Activated naive CD4-positive, alpha-beta T cell treated with anti-CD3 and anti-CD28 coated beads, Interleukin-2, amount 50 U/mL, for 72 hours (primary cell): ENCODE data around the gene ABLIM2. TPM values are rescaled to one million over a fixed set of nuclear protein-coding genes. Genes with fewer than 3 reads are reported as not detected.

Experiments
- ATAC-seq, 2 donors: fragments of 150-1000 bp; cut with Tn5 transposase; 2 replicates each; pipeline ENCODE4 v1.10.0; 2021; ENCODE audit warnings: mild to moderate bottlenecking in 2 of 2, moderate library complexity in 2 of 2
- DNase-seq, 2 donors: peaks; one replicate each; pipeline ENCODE4 v3.0.0; 2021 to 2022; ENCODE audit warnings: low spot score in 2 of 2
- H3K27ac Mint-ChIP-seq, 2 donors: one replicate each; pipeline ENCODE4 v1.8.0; 2022; ENCODE audit warnings: mild to moderate bottlenecking in 2 of 2, mixed read lengths in 2 of 2
- H3K36me3 Mint-ChIP-seq, 2 donors: one replicate each; pipeline ENCODE4 v1.8.0; 2022; ENCODE audit warnings: mixed read lengths in 2 of 2
- H3K9me3 Mint-ChIP-seq, 2 donors: one replicate each; pipeline ENCODE4 v1.8.0; 2022; ENCODE audit warnings: mixed read lengths in 2 of 2
- total RNA-seq, 2 donors: library from RNA; stranded (reverse); gene quantifications; one replicate each; pipeline ENCODE4 v1.2.3, GENCODE V29; 2022

Gene ABLIM2
- total RNA-seq, 2 donors from 2014 or later, result 0.27 to 0.41 TPM

DNA sequence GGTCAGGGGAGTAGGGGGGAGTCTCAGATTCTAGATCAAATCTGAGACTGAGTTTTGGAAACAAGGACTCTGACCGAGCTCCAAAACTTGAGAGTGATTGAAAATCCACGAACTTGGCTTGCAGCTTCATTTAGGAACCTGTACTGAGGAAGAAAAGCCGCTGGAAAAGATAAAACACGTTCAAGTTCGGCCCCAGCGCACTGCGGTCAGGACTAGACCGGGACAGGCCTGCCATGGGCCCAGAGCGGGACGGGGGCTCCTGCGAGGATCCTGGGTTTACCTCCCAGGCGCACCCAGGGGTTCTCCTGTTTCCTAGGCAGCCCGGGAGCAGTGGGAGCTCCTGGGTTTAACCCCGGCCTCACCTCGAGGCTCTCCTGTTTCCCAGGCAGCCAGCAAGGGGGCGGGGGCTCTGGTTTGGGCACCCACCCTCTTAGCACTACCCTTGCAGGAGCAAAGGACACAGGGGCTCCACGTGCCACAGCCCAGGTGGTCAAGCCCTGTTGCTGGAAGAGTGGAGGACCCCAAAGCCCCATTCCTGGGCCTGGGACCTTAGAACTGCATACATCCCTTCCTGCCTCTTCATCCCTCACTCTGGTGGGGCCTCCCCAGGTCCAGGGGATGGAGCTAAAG, 74.5 kb downstream of the ABLIM2 start:
- H3K27ac Mint-ChIP-seq, result no peak overlapping the region
- H3K36me3 Mint-ChIP-seq, result no peaks in the 10 kb centered on the region
- H3K9me3 Mint-ChIP-seq, result no peaks in the 10 kb centered on the region
- no peak for DNase-seq
- ATAC-seq, result no peak

DNA sequence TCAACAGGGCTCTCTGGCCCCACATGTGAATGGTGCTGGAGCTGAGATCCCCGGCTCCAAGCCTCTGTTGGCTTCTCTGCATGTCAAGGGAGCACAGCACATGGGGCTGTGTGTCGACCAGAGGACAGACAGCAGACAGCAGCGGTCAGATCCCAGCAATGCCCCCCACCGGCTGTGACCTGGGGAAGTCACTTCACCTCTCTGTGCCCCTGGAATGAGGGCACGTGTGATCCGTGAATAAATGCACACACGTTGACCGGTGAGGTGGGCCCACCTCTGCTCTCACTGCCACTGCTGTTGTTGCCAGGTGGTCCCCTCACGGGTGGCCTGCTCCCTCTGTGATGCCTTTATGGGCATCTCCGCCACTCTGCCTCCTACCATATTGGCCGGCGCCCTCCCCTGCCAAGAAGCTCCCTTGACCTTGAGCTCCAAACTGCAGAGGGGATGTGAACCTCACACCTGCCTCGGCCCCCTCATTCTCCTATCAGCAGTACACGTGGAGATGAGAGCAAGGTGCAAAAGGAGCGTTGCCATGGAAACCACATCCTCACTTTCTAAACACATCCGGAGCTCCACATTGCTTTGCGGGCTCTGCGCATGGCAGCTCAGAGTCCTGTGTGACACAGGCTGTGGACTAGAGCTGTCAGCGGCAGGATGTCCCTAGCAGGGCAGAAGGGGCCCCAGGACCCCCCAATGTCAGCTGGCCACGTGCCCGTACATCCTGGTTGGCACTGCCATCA, 75.4 kb downstream of the ABLIM2 start:
- H3K36me3 Mint-ChIP-seq, result no peaks in the 10 kb centered on the region
- DNase-seq (no peak), ATAC-seq (no peak)
- no peaks in the 10 kb centered on the region for H3K9me3 Mint-ChIP-seq
- H3K27ac Mint-ChIP-seq, result peak overlapping the region in 1 of 2 donors; percentile 19

DNA sequence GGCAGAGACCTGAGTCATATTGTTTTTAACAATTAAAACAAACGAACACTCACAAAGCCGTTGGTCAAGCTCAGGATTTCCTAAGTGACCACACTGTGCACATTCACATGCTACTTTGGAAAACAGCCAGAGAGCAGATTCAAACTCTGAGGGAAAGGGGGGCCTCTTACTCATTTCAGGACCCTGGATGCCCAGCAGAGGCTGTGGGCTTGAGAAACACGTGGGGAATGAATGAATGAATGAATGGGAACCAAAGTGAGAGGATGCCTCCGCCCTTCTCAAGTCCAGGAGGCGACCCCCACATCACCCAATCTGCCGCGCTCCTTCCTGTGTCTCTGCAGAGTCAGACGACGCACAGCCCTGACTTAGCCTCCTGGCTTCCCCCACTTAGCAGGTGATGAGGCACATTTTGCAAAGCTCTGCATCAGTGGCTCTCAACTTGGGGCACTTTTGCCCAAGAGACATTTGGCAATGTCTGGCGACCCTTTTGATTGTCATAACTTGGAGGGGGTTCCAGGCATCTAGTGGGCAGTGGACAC, 76.0 kb downstream of the ABLIM2 start:
- H3K27ac Mint-ChIP-seq, result no peak overlapping the region
- no peaks in the 10 kb centered on the region for H3K36me3 Mint-ChIP-seq
- ATAC-seq, result no peak
- no peaks in the 10 kb centered on the region for H3K9me3 Mint-ChIP-seq
- no peak for DNase-seq

DNA sequence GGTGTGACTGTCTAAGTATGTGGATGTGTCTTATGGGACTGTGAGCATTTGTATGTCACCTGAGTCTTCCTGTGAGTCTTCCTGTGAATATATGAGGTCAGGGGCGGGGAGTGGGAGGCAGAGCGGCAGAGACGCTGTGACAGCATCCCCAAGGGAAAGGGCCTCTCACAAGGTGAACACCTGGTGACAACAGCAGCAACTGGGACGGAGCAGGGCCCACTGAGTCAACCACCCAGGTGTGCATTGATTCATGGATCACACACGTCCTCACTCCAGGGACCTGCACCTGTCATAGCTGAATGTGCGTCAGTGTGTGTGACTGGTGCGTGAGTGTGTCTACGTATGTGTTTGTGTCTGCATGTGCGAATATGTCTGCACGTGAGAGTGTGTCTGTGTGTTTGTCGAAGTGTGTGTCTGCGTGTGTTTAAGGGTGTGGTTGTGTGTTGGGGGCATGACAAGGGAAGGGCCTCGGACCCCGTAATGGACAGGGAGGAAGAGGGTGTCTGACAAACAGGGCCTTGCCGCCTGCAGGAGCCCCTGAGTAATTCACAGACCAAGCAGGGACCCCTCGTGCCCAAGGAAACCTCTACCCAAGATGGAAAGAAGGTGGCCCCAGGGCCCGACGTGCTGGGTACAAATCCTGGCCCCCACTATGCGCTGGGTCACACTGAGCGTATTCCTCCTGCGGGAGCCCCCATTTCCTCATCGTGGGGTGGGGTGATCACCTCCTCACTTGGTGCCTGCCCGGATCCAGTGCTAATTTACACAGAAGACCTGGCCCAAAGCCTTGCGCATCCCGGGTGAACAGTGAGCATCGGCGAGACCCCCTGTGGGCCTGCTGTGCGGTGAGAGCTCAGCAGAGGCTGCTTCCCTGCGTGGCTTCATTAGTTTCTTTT, 76.7 kb downstream of the ABLIM2 start:
- Mint-ChIP-seq H3K27ac (no peak overlapping the region), H3K36me3 (no peaks in the 10 kb centered on the region), H3K9me3 (no peaks in the 10 kb centered on the region)
- no peak for DNase-seq
- no peak for ATAC-seq

DNA sequence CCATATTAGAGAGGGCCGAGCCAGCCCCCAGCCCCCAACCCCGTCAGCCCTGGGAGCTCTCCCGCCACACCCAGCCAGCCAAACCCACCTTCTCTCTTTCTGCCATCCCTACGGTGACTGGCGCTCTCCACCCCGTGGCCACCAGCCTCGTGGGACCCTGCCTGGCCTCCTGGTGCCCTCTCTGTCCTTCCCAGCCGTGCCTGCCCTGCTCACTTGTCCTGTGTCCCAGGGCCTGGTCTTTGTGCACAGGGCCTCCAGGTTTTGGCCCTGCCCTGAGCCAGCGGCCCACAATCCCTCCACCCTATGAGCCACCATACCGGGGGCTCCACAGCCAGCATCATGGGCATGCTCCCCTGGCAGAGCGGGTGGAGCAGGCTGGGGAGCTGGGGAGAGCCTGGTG, 77.4 kb downstream of the ABLIM2 start:
- H3K27ac Mint-ChIP-seq, result no peak overlapping the region
- H3K36me3 Mint-ChIP-seq, result no peaks in the 10 kb centered on the region
- H3K9me3 Mint-ChIP-seq, result no peaks in the 10 kb centered on the region
- DNase-seq (no peak), ATAC-seq (no peak)

DNA sequence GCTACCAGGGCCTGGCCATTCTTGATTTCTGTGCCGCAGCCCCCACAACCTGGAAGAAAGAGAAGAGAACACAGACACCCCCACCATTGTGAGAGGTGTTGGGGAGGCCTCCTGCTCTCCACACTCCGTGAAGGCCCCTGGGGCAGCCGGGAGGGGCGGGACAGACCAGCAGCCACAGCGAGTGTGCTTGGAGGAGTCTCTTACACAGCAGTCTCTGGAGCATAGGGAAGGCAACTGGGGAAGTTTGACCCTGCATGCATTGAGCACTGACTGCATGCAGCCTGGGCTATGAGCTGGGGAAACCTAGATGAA, 77.9 kb downstream of the ABLIM2 start:
- H3K9me3 Mint-ChIP-seq, result no peaks in the 10 kb centered on the region
- H3K27ac Mint-ChIP-seq, result no peak overlapping the region
- H3K36me3 Mint-ChIP-seq, result no peaks in the 10 kb centered on the region
- DNase-seq (no peak), ATAC-seq (no peak)

DNA sequence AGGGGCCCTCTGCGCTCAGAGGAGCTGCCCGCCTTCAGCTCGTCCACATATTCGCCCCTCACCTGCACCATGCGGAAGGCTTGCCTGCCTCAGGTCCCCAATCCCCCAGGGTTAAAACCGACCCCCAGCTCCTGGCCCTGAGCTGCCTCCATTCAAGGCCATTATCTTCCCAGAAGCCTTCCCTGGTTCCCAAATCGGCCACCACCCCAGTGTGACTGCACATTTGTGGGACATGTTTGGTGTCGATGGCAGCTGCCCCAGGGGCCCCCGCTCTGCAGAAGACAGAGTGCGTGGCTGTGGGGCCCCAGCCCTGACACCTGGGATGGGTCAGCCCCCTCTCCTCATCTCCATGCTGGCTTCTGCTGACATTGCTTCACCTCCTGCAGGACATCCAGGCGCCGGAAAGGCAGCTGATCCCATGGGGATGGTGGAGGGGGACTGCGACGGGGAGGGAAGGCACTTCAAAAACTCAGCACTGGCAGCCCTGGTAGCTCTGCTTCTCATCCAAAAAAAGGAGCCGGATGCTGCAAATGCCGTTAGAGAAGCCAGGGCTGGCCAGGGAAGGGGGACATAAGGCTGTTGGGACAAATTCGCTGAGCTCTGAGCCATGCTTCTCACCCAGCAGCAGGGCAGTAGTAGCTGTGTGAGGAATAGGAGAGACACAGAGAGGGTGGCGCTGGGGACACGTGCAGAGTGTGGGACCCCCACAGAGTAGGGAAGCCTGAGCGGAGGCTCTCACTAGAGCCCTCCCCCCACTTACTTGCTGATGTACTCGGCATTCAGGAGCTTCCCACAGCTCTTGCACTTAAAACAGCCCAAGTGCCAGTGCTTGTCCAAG, 78.5 kb downstream of the ABLIM2 start:
- DNase-seq (no peak), ATAC-seq (no peak)
- Mint-ChIP-seq H3K36me3 (no peaks in the 10 kb centered on the region), H3K9me3 (no peaks in the 10 kb centered on the region), H3K27ac (no peak overlapping the region)

DNA sequence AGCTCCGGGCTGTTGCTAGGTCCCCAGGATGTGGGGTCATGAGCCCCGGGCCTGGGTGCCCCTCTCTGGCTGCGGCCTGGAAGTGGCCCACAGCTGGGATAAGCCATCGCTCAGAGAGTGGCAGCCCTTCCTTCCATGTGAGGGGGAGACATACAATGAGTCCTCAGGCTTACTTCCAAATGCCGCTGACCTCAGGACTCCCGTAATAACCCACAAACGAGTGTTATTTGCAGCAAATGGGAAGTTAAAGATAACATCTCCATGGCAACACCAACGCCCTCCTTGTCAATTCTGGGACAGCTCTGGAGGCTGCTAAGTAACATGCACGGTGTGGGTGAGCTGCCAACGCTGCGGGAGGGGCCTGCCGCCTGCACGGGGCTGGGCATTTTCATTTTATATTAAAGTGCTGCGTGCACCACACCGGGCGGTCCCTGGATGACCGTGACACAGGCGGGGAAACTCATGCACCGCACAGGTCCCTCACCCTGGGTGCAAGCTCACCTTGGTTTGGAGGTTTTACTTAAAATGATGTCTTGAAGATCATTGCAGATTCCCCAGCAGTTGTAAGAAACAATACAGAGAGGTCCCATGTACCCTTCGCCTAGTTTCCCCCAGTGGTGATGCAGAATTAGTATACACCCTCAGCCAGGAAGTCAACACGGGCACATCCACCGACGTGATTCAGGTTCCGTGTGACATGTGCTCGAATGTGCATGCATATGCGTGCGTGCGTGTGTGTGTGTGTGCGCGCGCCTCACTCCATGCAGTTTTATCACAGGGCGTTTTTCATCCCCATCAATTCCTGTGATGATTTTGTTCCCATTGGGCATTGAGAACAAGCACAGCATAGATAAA, 79.4 kb downstream of the ABLIM2 start:
- no peak for DNase-seq
- ATAC-seq, result no peak
- H3K36me3 Mint-ChIP-seq, result no peaks in the 10 kb centered on the region
- H3K9me3 Mint-ChIP-seq, result no peaks in the 10 kb centered on the region
- no peak overlapping the region for H3K27ac Mint-ChIP-seq

DNA sequence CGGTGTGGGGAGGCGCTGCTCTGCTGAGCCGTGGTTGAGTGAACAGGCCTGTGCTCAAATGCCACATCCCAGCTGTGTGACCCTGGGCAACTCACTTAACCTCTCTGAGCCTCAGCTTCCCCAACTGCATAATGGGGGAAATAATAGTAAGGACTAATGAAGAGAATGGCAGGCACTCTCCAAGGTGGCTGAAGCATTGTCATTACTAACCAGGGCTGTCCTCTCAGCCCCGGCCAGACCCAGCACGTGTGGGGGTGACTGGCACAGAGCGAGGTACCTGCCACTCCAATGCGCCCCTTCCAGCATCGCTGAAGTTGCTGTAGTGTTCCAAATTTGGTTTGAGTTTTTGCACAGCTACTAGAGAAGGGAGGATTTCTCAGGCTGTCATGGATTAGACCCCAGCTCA, 80.0 kb downstream of the ABLIM2 start:
- Mint-ChIP-seq H3K9me3 (no peaks in the 10 kb centered on the region), H3K27ac (no peak overlapping the region), H3K36me3 (no peaks in the 10 kb centered on the region)
- DNase-seq (no peak), ATAC-seq (no peak)

DNA sequence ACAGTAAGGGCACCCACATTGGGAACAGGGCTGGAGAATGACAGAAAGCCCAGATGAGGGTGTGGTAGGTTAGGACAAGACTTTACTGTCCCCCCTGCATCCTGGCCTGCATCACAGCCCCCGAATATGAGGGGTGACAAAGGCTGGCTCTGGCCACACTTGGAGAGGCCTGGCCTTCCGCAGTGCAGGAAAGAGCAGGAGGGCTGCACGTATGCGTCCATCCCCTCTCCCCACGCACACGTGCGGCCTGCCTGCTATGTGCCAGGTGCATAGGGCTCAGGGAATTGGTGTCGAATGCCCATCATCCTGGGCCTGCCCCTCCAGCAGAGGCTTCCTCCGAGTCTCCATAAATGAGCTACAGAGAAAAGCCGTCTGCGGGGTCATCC, 80.5 kb downstream of the ABLIM2 start:
- no peak overlapping the region for H3K27ac Mint-ChIP-seq
- no peaks in the 10 kb centered on the region for H3K9me3 Mint-ChIP-seq
- no peak for ATAC-seq
- no peaks in the 10 kb centered on the region for H3K36me3 Mint-ChIP-seq
- DNase-seq, result no peak

DNA sequence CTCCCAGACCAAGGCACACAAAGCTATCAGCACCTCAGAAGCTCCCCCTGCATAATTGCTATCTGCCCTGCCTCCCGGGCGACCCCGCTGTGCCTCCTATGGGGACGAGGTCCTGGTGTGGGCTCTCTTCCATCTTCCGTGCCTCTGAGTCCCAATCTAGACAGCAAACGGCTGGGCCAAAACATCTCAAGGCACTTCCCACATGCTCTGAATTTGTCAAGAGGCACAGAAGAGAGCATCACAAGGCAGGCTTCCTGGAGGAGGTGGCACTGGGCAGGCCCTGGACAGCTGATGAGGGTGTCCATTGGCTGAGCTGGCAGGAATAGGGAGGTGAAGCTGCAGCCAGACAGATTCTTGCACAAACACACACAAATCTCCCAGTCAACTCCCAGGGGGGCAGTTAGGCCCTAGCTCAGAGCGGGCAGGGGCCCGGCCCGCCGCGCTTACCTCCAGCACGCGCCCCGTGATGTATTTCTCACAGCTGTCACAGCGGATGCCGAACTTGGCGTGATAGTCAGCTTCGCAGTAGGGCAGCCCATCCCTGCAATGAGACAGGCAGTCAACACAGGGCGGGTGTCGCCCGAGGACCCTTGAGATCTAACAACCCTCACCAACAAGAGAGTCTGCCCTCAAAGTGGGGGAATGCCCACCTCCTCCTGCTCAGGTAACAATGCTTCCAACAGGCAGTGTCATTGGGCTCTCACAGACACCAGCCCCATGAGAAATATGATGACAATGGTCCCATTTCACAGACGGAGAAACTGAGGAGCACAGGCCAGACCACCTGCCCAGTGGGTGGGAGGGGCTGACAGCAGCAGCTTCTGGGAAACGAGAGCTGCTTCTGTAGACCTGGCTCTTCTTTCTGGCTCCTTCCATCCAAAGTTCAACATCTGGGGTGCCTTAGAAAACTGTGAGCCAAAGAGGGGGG, 81.2 kb downstream of the ABLIM2 start:
- Mint-ChIP-seq H3K27ac (no peak overlapping the region), H3K36me3 (no peaks in the 10 kb centered on the region), H3K9me3 (no peaks in the 10 kb centered on the region)
- no peak for ATAC-seq
- no peak for DNase-seq

DNA sequence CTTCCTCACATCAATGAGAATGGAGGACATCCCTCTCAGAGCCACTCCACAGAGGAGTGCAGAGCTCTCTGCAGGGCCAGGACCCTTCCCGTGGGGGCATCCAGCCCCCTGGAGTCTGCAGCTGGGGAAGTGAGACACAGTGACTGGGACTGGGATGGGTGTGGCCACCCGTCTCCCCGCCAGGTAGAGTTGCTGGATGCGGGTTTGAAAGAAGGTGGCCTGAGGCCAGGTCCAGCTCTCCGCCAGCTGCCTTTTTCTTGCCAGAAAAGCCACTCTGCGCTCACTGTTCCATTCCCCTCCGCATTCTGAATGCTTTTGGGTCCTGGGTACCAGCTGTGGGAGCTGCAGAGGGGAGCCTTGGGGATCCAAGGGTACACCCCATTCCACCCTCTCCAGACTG, 82.6 kb downstream of the ABLIM2 start:
- DNase-seq (no peak), ATAC-seq (no peak)
- Mint-ChIP-seq H3K9me3 (no peaks in the 10 kb centered on the region), H3K27ac (no peak overlapping the region), H3K36me3 (no peaks in the 10 kb centered on the region)

DNA sequence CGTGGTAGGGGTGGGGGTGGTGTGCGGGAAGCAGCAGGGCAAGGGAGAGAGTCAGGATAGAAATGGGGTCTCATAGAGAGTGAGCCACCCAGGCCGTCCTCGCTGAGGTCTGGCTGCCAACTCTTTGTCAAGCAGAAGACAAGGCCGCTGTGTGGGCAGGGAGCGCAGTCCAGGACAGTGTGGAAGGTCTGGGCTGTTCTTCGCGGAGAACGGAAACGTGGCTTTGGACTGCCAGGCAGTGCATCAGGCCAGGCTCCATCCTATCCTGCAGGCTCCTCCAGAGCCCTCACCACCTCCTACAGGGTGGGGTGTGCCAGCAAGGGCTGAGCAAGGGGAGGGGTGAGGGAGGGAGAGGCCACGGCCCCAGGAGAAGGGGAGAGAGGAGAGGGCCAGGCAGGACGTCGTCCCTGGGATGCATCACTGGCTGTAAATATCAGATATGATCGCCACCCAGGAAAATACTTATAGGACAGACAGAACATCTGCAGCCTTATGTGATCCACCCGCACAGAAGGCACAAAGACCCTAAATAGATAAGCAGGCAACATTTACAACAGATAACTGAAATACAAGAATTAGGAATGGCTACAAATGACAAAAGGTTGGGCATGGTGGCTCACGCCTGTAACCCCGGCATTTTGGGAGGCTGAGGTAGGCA, 85.3 kb downstream of the ABLIM2 start:
- DNase-seq (no peak), ATAC-seq (no peak)
- H3K27ac Mint-ChIP-seq, result no peak overlapping the region
- H3K9me3 Mint-ChIP-seq, result no peaks in the 10 kb centered on the region
- no peaks in the 10 kb centered on the region for H3K36me3 Mint-ChIP-seq

DNA sequence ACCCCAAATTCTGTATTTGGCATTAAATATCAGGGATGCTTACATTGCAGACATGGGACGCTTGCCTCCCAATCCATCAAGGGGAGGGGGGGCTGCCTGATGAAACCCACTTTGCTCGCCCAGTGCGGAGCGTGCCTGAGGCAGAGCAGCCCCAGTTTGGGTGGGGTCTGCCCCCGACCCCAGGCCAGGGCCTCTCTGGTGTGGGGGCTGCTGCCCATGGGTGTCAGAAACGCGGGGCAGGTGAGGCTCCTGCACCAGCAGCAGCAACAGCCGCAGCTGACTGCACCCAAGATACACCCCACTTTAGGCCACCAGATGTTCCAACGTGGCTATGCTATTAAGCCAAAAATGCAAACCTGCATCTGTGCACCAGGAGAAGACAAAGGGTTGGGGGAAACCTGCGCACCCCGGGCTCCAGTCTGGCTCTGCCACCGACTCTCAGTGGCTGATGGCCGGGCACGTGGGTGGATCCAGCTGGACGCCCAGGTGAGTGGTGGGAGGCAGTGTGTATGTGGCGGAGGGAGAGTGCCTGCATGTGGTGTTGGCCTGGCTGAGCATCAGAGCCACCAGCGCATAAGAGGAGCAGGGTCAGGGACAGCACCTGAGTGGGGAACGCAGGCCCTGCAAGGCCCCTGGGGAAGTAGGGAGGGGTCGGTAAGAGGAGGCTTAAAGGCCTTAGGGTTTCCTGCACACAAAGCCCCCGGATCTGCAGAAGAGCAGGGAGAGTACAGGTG, 86.2 kb downstream of the ABLIM2 start:
- Mint-ChIP-seq H3K9me3 (no peaks in the 10 kb centered on the region), H3K36me3 (no peaks in the 10 kb centered on the region), H3K27ac (no peak overlapping the region)
- ATAC-seq (no peak), DNase-seq (no peak)
